K562 (cell line): Measurements from ENCODE around the gene TENM4. TPM values are rescaled to one million over a fixed set of nuclear protein-coding genes. Genes with fewer than 3 reads are reported as not detected.

Experiments
- ATAC-seq: fragments of 200-7000 bp; cut with Tn5 transposase; 3 replicates; pipeline ENCODE4 v1.9.1; 2020; ENCODE audit warnings: moderate library complexity
- BruUV-seq: library from RNA; stranded (reverse); fragments of 400-500 nt; replicated peaks from 2 replicates; lab custom pipeline; 2021; lab: Mats Ljungman, UMichigan
- CTCF ChIA-PET: fragments of 300-600 bp; formaldehyde crosslinking; extraction: SDS; loops from one replicate; lab custom pipeline; 2021; ENCODE audit warnings: low intra/inter-chr PET ratio; lab: Yijun Ruan, JAX
- POLR2A ChIA-PET: fragments of 300-600, 350-650 bp; sonication (Branson Sonifier 250); formaldehyde crosslinking; extraction: SDS; loops from one replicate; lab custom pipeline; 2021; ENCODE audit warnings: antibody characterized with exemption, inconsistent platforms; lab: Yijun Ruan, JAX
- DNase-seq, 4 experiments: peaks; one replicate each; pipeline versions ENCODE4 v3.0.0 to v3.0.0-alpha.2; 2011 to 2018; ENCODE audit warnings: low spot score in 3 of 4, mixed read lengths in 3 of 4; ENCODE audit errors: extremely low read depth in 1 of 4
- FAIRE-seq: peaks from 2 replicates; lab custom pipeline; 2011; peaks lifted over from hg19 to GRCh38; lab: Jason Lieb, UNC
- H2AFZ ChIP-seq: 2 replicates; pipeline ENCODE4 v1.6.0; 2011; ENCODE audit warnings: low read depth, low read length, control low read depth, inconsistent platforms
- H3K27ac ChIP-seq: fragments of 200-600 bp; 3 replicates; pipeline ENCODE4 v1.8.0; 2011; ENCODE audit warnings: low read depth, mild to moderate bottlenecking, control low read depth, inconsistent platforms, low read length, moderate library complexity, mixed read lengths; ENCODE audit errors: extremely low read depth
- H3K27me3 ChIP-seq, 2 experiments: fragments of 300-600 bp in 1 of 2; 2 replicates in 1 of 2; 3 replicates in 1 of 2; pipeline versions ENCODE4 v1.6.0 to v1.8.0; 2011; ENCODE audit warnings: inconsistent platforms in 2 of 2, low read length in 2 of 2, mild to moderate bottlenecking in 1 of 2, mixed read lengths in 1 of 2, moderate library complexity in 1 of 2; ENCODE audit not compliant: control insufficient read depth in 2 of 2, insufficient read depth in 2 of 2
- H3K36me3 ChIP-seq: fragments of 300-600 bp; 3 replicates; pipeline ENCODE4 v1.8.0; 2011; ENCODE audit warnings: mild to moderate bottlenecking, low read length, inconsistent platforms; ENCODE audit not compliant: control insufficient read depth, insufficient read depth
- H3K4me1 ChIP-seq, 2 experiments: fragments of 200-600 bp in 1 of 2; replicated peaks in 1 of 2; 2 replicates in 1 of 2; 3 replicates in 1 of 2; pipeline versions ENCODE4 v1.5.1 to v1.8.0; 2011; ENCODE audit warnings: inconsistent platforms in 2 of 2, low read length in 2 of 2, mild to moderate bottlenecking in 1 of 2, mixed read lengths in 1 of 2, moderate library complexity in 1 of 2; ENCODE audit not compliant: control insufficient read depth in 2 of 2, insufficient read depth in 2 of 2
- H3K4me2 ChIP-seq: 2 replicates; pipeline ENCODE4 v1.6.1; 2011; ENCODE audit warnings: low read length, control low read depth, inconsistent platforms, mixed read lengths; ENCODE audit not compliant: insufficient read depth
- H3K4me3 ChIP-seq: fragments of 200-600 bp; sonication (generic), shearing (Covaris generic); 2 replicates; pipeline ENCODE4 v1.5.1; 2016; ENCODE audit warnings: control low read depth, inconsistent platforms
- H3K79me2 ChIP-seq: fragments of 200-600 bp; 3 replicates; pipeline ENCODE4 v1.8.0; 2011; ENCODE audit warnings: low read length, inconsistent platforms; ENCODE audit not compliant: control insufficient read depth, insufficient read depth
- H3K9ac ChIP-seq, 2 experiments: 2 replicates each; pipeline versions ENCODE4 v1.6.0 to v1.6.1; 2011; ENCODE audit warnings: low read depth in 2 of 2, low read length in 2 of 2, control low read depth in 1 of 2, inconsistent platforms in 1 of 2, mild to moderate bottlenecking in 1 of 2, mixed read lengths in 1 of 2; ENCODE audit not compliant: insufficient read depth in 1 of 2
- H3K9me1 ChIP-seq: one replicate; pipeline ENCODE4 v1.6.0; 2011; ENCODE audit warnings: inconsistent platforms, mild to moderate bottlenecking, low read length, moderate library complexity; ENCODE audit not compliant: control insufficient read depth, insufficient read depth
- H3K9me3 ChIP-seq: replicated peaks from 2 replicates; pipeline ENCODE4 v1.5.1; 2011; ENCODE audit warnings: low read depth, low read length, inconsistent platforms; ENCODE audit not compliant: control insufficient read depth, insufficient read depth
- H4K20me1 ChIP-seq: replicated peaks from 2 replicates; pipeline ENCODE4 v1.6.1; 2011; ENCODE audit warnings: low read length, inconsistent platforms, mixed read lengths; ENCODE audit not compliant: control insufficient read depth, insufficient read depth
- EP300 ChIP-seq: IDR thresholded peaks from 2 replicates; pipeline ENCODE4 v1.6.1; 2012; ENCODE audit warnings: low read length, improper control_type of control experiment
- GABPB1 ChIP-seq: sonication (generic); formaldehyde crosslinking; IDR thresholded peaks from 2 replicates; pipeline ENCODE4 v1.8.0; 2022; ENCODE audit warnings: mild to moderate bottlenecking, missing genetic modification reagents
- GATAD2A ChIP-seq: fragments of 450-650 bp; IDR thresholded peaks from 2 replicates; pipeline ENCODE4 v1.6.1; 2017
- NFIC ChIP-seq: fragments of 450-650 bp; IDR thresholded peaks from 2 replicates; pipeline ENCODE4 v1.6.1; 2017; ENCODE audit warnings: mild to moderate bottlenecking, inconsistent platforms
- PCBP2 ChIP-seq: fragments of 200-400 bp; formaldehyde crosslinking; IDR thresholded peaks from 2 replicates; pipeline ENCODE4 v1.6.1; 2018; ENCODE audit warnings: low read length, low read depth, mild to moderate bottlenecking, moderate library complexity; ENCODE audit not compliant: poor library complexity, severe bottlenecking
- REST ChIP-seq, 2 experiments: fragments of 450-650 bp; formaldehyde crosslinking in 1 of 2; IDR thresholded peaks; 2 replicates each; pipeline versions ENCODE4 v1.4.0 to v1.6.1; 2014 to 2020; ENCODE audit warnings: mild to moderate bottlenecking in 2 of 2, borderline replicate concordance in 1 of 2, low read depth in 1 of 2
- SAFB ChIP-seq: fragments of 200-400 bp; formaldehyde crosslinking; IDR thresholded peaks from 2 replicates; pipeline ENCODE4 v1.6.1; 2017; ENCODE audit warnings: low read depth, low read length, borderline replicate concordance
- SRSF1 ChIP-seq: fragments of 200-400 bp; formaldehyde crosslinking; IDR thresholded peaks from 2 replicates; pipeline ENCODE4 v1.6.1; 2017; ENCODE audit warnings: mild to moderate bottlenecking, low read depth, low read length, moderate library complexity
- TARDBP ChIP-seq: fragments of 450-650 bp; IDR thresholded peaks from 2 replicates; pipeline ENCODE4 v1.6.1; 2016
- TCFL5 ChIP-seq: fragments of 250-450 bp; sonication (Bioruptor Pico); conservative IDR thresholded peaks from 2 replicates; pipeline ENCODE4 v1.6.1; 2021; ENCODE audit warnings: mild to moderate bottlenecking, moderate library complexity, matching md5 sums
- ZNF134 ChIP-seq: fragments of 250-450 bp; sonication (Bioruptor Pico); conservative IDR thresholded peaks from 2 replicates; pipeline ENCODE4 v1.4.0; 2020
- ZNF232 ChIP-seq: sonication (generic); formaldehyde crosslinking; IDR thresholded peaks from 2 replicates; pipeline ENCODE4 v1.8.0; 2022; ENCODE audit warnings: mild to moderate bottlenecking, missing genetic modification reagents
- ZNF282 ChIP-seq: sonication (generic); formaldehyde crosslinking; IDR thresholded peaks from 2 replicates; pipeline ENCODE4 v1.8.1; 2023; ENCODE audit warnings: missing genetic modification reagents
- WGBS: fragments of 100-300 bp; shearing (Covaris generic); methylation state at CpG from one replicate; pipeline ENCODE4 v1.1.6; 2016; ENCODE audit warnings: low coverage, mixed read lengths; ENCODE audit not compliant: insufficient coverage; ENCODE audit errors: missing lambda C conversion rate; 5-methylcytosine and 5-hydroxymethylcytosine counted together
- in situ Hi-C: fragments of 300-500 bp; cut with MboI; formaldehyde crosslinking; loops from 4 replicates; pipeline ENCODE4 v1.15.0; 2018; ENCODE audit warnings: inconsistent platforms, mixed read lengths
- intact Hi-C: fragments of 100-400 bp; cut with micrococcal nuclease; formaldehyde crosslinking; loops from 2 replicates; pipeline ENCODE4 v1.14.2; 2022
- polyA plus RNA-seq, 8 experiments: library from polyadenylated mRNA; depleted of rRNA in 4 of 8; stranded (reverse) in 5 of 8; unstranded in 3 of 8; fragments of >200 nt; fragmentation: Nextera tagmentation in 2 of 8; fragmentation: Illumina TruSeq in 1 of 8; extraction: Ambion mirVana in 2 of 8; extraction: Trizol in 1 of 8; gene quantifications; 2 replicates each; pipeline versions ENCODE4 v1.2.1 to v1.2.3, GENCODE V29; 2011 to 2014; ENCODE audit warnings: inconsistent platforms in 1 of 8, missing spikeins in 1 of 8
- total RNA-seq, 7 experiments: library from RNA; depleted of rRNA in 6 of 7; stranded (reverse); fragments of >200 nt in 6 of 7; fragmentation: Illumina TruSeq in 2 of 7; extraction: Trizol in 2 of 7; gene quantifications; 2 replicates each; pipeline versions ENCODE4 v1.2.1 to v1.2.3, GENCODE V29; 2011 to 2021; ENCODE audit warnings: low replicate concordance in 1 of 7

TENM4 gene
- total and polyA plus RNA-seq, 9 of the 15 experiments (the other 6 are each of a cell fraction or from before 2014, with no cell fraction given), result 0.16 TPM; not detected in 8

- no peaks in the 10 kb centered on the region; a peak in 1 of 5 replicates for H3K27me3 ChIP-seq
- no peaks in the 10 kb centered on the region for H3K9me3 ChIP-seq
- ChIA-PET CTCF (no interaction called here), POLR2A (no interaction called here)
- WGBS, result 0% methylated on average over 3 of the region's 3 CpGs
- no peak overlapping the region for H3K4me2 ChIP-seq
- no peak for DNase-seq
- FAIRE-seq, result no peak
- intact Hi-C loops, result no loop called here
- H2AFZ ChIP-seq, result no peak overlapping the region
- H3K4me1 ChIP-seq, result no peaks in the 10 kb centered on the region
- no peaks in the 10 kb centered on the region for H3K36me3 ChIP-seq
- TF ChIP-seq REST (IDR thresholded peaks at IDR 0.05; ENCODE audit: borderline replicate concordance) (no peak), REST (CRISPR knock-in tag; IDR thresholded peaks at IDR 0.05; ENCODE audit: low read depth) (no peak), GATAD2A (no peak), GABPB1 (no peak), PCBP2 (no peak), SRSF1 (no peak), NFIC (no peak), ZNF134 (CRISPR knock-in tag) (no peak), TARDBP (no peak), SAFB (no peak), TCFL5 (CRISPR knock-in tag) (no peak), ZNF282 (CRISPR knock-in tag) (no peak), ZNF232 (CRISPR knock-in tag) (no peak), EP300 (no peak)
- TF ChIP-seq, all 486 proteins: peak for 0
- no peaks in the 10 kb centered on the region for H3K9me1 ChIP-seq
- BruUV-seq, result no TSS peak
- H3K27ac ChIP-seq, result no peak overlapping the region
- H3K4me3 ChIP-seq, result no peak overlapping the region
- no peaks in the 10 kb centered on the region for H4K20me1 ChIP-seq
- H3K9ac ChIP-seq, result no peak overlapping the region
- in situ Hi-C loops, result no loop called here
- ATAC-seq, result no peak
- no peaks in the 10 kb centered on the region for H3K79me2 ChIP-seq
Measured at GRCh38 chr11:79186669-79187068, 254.2 kb downstream of the TENM4 start.
